GM21717 (cell line): ENCODE results near the gene LYSMD2.
"Not testable (repeated sequence)": the region's sequence is repeated elsewhere in the genome, so short reads cannot be mapped to it uniquely, and the experiment has no call there.

Experiments used
- ATAC-seq: cut with Tn5 transposase; IDR thresholded peaks from one replicate; pipeline ENCODE4 v1.9.1; 2021; ENCODE audit warnings: mild to moderate bottlenecking, moderate library complexity; ENCODE audit not compliant: unreplicated experiment

The LYSMD2 gene

GRCh38 chr15:51737522-51738305, at the start of gene LYSMD2:
Gene LYSMD2 (minus strand): TSS chr15:51737655. CDS start chr15:51737622, 33 bp downstream.
- ATAC-seq: peak; percentile 39

GRCh38 chr15:51787130-51787529, 49.7 kb upstream of the LYSMD2 start:
- not testable (repeated sequence) for ATAC-seq

GRCh38 chr15:51783967-51784366, 46.5 kb upstream of the LYSMD2 start:
- ATAC-seq: no peak

- ATAC-seq: no peak
Measured at GRCh38 chr15:51782357-51782896, 45.0 kb upstream of the LYSMD2 start.

GRCh38 chr15:51781506-51781905, 44.1 kb upstream of the LYSMD2 start:
- ATAC-seq: no peak

GRCh38 chr15:51780636-51781035, 43.2 kb upstream of the LYSMD2 start:
- no peak for ATAC-seq

- ATAC-seq: no peak
Measured at GRCh38 chr15:51776952-51777569, 39.6 kb upstream of the LYSMD2 start.

- no peak for ATAC-seq
Measured at GRCh38 chr15:51775967-51776816, 38.7 kb upstream of the LYSMD2 start.

- ATAC-seq: no peak
Measured at GRCh38 chr15:51774916-51775315, 37.5 kb upstream of the LYSMD2 start.

GRCh38 chr15:51771773-51772172, 34.3 kb upstream of the LYSMD2 start:
- no peak for ATAC-seq

GRCh38 chr15:51770902-51771301, 33.4 kb upstream of the LYSMD2 start:
- no peak for ATAC-seq

- ATAC-seq: no peak
Measured at GRCh38 chr15:51768018-51768417, 30.6 kb upstream of the LYSMD2 start.

- ATAC-seq: no peak
Measured at GRCh38 chr15:51766341-51766740, 28.9 kb upstream of the LYSMD2 start.

GRCh38 chr15:51765751-51766150, 28.3 kb upstream of the LYSMD2 start:
- ATAC-seq: no peak

GRCh38 chr15:51760805-51761204, 23.4 kb upstream of the LYSMD2 start:
- no peak for ATAC-seq

GRCh38 chr15:51759557-51760070, 22.2 kb upstream of the LYSMD2 start:
- no peak for ATAC-seq

- no peak for ATAC-seq
Measured at GRCh38 chr15:51758645-51759044, 21.2 kb upstream of the LYSMD2 start.

GRCh38 chr15:51757450-51757849, 20.0 kb upstream of the LYSMD2 start:
- no peak for ATAC-seq

- ATAC-seq: no peak
Measured at GRCh38 chr15:51756482-51756881, 19.0 kb upstream of the LYSMD2 start.

- ATAC-seq: no peak
Measured at GRCh38 chr15:51755790-51756189, 18.3 kb upstream of the LYSMD2 start.

GRCh38 chr15:51754267-51754666, 16.8 kb upstream of the LYSMD2 start:
- ATAC-seq: no peak
